B cell (primary cell): ENCODE measurements around the gene NLGN1.

Experiments used
- CTCF ChIP-seq: fragments of 200-600 bp; IDR thresholded peaks from one replicate; pipeline ENCODE4 v1.8.0; 2022; ENCODE audit warnings: antibody characterized with exemption, mild to moderate bottlenecking
- EZH2 ChIP-seq: IDR thresholded peaks from 2 replicates; pipeline ENCODE4 v1.6.1; 2012; ENCODE audit warnings: borderline replicate concordance, low read depth, mild to moderate bottlenecking, moderate library complexity, low read length; ENCODE audit not compliant: insufficient read depth, poor library complexity, severe bottlenecking

- no peak for TF ChIP-seq CTCF
- no peak for TF ChIP-seq EZH2
Observed at GRCh38 chr3:173439004-173439403, 41.5 kb downstream of the NLGN1 start.
